Amygdala (tissue), 56 donors: ENCODE data around the gene FAM131C.
"Not testable (repeated sequence)": the region's sequence is repeated elsewhere in the genome, so short reads cannot be mapped to it uniquely, and the experiment has no call there.

ENCODE experiments used
- DNase-seq, 56 donors: peaks; one replicate each; lab custom pipeline; 2025; lab: John Stamatoyannopoulos, UW

The FAM131C gene

GRCh38 chr1:16063921-16064320 is 9.5 kb downstream of the FAM131C start:
- no peak for DNase-seq

GRCh38 chr1:16063226-16063829 is 10.1 kb downstream of the FAM131C start:
- DNase-seq: no peak

GRCh38 chr1:16062687-16063075 is 10.8 kb downstream of the FAM131C start:
- DNase-seq: not testable (repeated sequence)

GRCh38 chr1:16061989-16062686 is 11.3 kb downstream of the FAM131C start:
- peak in 10 of 56 donors; percentile 8 to 41 (median 20) for DNase-seq

GRCh38 chr1:16061266-16061665 is 12.2 kb downstream of the FAM131C start:
- no peak for DNase-seq

- DNase-seq: not testable (repeated sequence)
These were observed 14.9 kb downstream of the FAM131C start for GRCh38 chr1:16058394-16059120.

GRCh38 chr1:16057314-16057915 is 16.0 kb downstream of the FAM131C start:
- DNase-seq: not testable (repeated sequence)

GRCh38 chr1:16056521-16056912 is 16.9 kb downstream of the FAM131C start:
- not testable (repeated sequence) for DNase-seq

- peak in 44 of 56 donors; percentile 12 to 82 (median 48) for DNase-seq
These were observed 17.6 kb downstream of the FAM131C start for GRCh38 chr1:16055613-16056520.

GRCh38 chr1:16054598-16055540 is 18.6 kb downstream of the FAM131C start:
- no peak for DNase-seq

GRCh38 chr1:16053781-16054502 is 19.5 kb downstream of the FAM131C start:
- no peak for DNase-seq

- not testable (repeated sequence) for DNase-seq
These were observed 21.5 kb downstream of the FAM131C start for GRCh38 chr1:16051949-16052348.

GRCh38 chr1:16051039-16051438 is 22.4 kb downstream of the FAM131C start:
- DNase-seq: peak in 1 of 56 donors; percentile 17

GRCh38 chr1:16050328-16050727 is 23.1 kb downstream of the FAM131C start:
- no peak for DNase-seq

GRCh38 chr1:16048573-16049189 is 24.8 kb downstream of the FAM131C start:
- DNase-seq: peak in 5 of 56 donors; percentile 5 to 58 (median 18)

GRCh38 chr1:16047791-16048475 is 25.5 kb downstream of the FAM131C start:
- no peak for DNase-seq

GRCh38 chr1:16046842-16047241 is 26.6 kb downstream of the FAM131C start:
- no peak for DNase-seq
